Measurements from ENCODE around the gene APH1A. TPM values are rescaled to one million over a fixed set of nuclear protein-coding genes. Genes with fewer than 3 reads are reported as not detected.

Gene APH1A
- total and polyA plus RNA-seq, 2 of the 13 experiments (the other 11 are each of a cell fraction or from before 2014, with no cell fraction given): 114 to 130 TPM

DNA sequence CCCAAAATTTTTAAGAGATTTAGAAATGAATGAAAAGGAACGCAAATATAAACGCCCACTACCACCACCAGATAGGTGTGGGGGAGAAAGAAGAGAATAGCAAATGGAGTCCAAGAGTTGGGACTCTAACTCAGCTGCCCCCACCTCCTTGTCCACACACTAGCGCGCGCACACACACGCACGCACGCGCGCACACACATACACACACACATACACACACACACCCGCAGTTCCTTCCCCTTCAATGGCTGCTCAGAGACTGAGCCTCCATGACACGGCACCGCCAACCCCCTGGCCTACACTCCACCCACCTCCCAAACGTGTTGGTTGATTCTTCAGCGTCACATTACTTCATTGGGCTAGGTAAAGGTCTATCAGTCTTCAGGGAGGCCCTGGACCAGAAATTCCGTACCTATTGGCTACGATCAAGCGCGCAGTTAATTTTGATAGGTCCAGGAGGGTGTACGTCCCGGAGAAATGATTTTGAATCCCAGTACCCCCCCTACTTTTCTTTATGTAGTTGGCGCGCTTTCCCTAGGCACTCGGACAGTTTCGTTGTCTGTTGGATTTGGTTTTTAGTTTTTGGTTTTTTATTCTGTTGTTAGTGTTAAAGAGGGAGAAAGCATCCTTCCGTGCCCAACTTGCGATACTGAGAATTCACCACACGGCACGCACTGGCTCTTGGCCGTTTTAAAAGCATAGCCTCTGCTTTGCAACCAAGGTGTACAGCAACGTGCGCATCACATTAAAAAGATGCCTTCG lies 32.8 kb downstream of the APH1A start, which contains the start of gene ANP32E (continued):
- TF ChIP-seq, protein P1, sequence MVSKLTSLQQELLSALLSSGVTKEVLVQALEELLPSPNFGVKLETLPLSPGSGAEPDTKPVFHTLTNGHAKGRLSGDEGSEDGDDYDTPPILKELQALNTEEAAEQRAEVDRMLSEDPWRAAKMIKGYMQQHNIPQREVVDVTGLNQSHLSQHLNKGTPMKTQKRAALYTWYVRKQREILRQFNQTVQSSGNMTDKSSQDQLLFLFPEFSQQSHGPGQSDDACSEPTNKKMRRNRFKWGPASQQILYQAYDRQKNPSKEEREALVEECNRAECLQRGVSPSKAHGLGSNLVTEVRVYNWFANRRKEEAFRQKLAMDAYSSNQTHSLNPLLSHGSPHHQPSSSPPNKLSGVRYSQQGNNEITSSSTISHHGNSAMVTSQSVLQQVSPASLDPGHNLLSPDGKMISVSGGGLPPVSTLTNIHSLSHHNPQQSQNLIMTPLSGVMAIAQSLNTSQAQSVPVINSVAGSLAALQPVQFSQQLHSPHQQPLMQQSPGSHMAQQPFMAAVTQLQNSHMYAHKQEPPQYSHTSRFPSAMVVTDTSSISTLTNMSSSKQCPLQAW (CRISPR knock-in tag; IDR thresholded peaks at IDR 0.05): no peak; the same call in none of the 2 replicates
- TF ChIP-seq HCFC1 (IDR thresholded peaks at IDR 0.05; ENCODE audit: low read depth, low read length) (no peak), JARID2 (CRISPR knock-in tag; IDR thresholded peaks at IDR 0.05; ENCODE audit: insufficient replicate concordance) (no peak), ZNF367 (CRISPR knock-in tag; IDR thresholded peaks at IDR 0.05; ENCODE audit: borderline replicate concordance) (0 out of 2 replicates have a peak, but pooled peaks have one; percentile 45), CHD2 (IDR thresholded peaks at IDR 0.05; ENCODE audit: low read depth, low read length) (no peak), NFIB (CRISPR knock-in tag; IDR thresholded peaks at IDR 0.05; ENCODE audit: borderline replicate concordance) (no peak), ZNF549 (CRISPR knock-in tag; IDR thresholded peaks at IDR 0.05) (no peak), ZNF615 (CRISPR knock-in tag; IDR thresholded peaks at IDR 0.05; ENCODE audit: borderline replicate concordance) (0 out of 2 replicates have a peak, but pooled peaks have one; percentile 25), RFXANK (CRISPR knock-in tag; IDR thresholded peaks at IDR 0.05) (no peak), MBD4 (IDR thresholded peaks at IDR 0.05; ENCODE audit: borderline replicate concordance, low read length) (no peak), IRF2 (CRISPR knock-in tag; IDR thresholded peaks at IDR 0.05) (peak; percentile 87; the same call in 1 of the 2 replicates), MIER2 (CRISPR knock-in tag; IDR thresholded peaks at IDR 0.05) (no peak)
- TF ChIP-seq, protein P2, sequence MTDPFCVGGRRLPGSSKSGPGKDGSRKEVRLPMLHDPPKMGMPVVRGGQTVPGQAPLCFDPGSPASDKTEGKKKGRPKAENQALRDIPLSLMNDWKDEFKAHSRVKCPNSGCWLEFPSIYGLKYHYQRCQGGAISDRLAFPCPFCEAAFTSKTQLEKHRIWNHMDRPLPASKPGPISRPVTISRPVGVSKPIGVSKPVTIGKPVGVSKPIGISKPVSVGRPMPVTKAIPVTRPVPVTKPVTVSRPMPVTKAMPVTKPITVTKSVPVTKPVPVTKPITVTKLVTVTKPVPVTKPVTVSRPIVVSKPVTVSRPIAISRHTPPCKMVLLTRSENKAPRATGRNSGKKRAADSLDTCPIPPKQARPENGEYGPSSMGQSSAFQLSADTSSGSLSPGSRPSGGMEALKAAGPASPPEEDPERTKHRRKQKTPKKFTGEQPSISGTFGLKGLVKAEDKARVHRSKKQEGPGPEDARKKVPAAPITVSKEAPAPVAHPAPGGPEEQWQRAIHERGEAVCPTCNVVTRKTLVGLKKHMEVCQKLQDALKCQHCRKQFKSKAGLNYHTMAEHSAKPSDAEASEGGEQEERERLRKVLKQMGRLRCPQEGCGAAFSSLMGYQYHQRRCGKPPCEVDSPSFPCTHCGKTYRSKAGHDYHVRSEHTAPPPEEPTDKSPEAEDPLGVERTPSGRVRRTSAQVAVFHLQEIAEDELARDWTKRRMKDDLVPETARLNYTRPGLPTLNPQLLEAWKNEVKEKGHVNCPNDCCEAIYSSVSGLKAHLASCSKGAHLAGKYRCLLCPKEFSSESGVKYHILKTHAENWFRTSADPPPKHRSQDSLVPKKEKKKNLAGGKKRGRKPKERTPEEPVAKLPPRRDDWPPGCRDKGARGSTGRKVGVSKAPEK (CRISPR knock-in tag; IDR thresholded peaks at IDR 0.05; ENCODE audit: borderline replicate concordance): no peak
- TF ChIP-seq, protein P3, sequence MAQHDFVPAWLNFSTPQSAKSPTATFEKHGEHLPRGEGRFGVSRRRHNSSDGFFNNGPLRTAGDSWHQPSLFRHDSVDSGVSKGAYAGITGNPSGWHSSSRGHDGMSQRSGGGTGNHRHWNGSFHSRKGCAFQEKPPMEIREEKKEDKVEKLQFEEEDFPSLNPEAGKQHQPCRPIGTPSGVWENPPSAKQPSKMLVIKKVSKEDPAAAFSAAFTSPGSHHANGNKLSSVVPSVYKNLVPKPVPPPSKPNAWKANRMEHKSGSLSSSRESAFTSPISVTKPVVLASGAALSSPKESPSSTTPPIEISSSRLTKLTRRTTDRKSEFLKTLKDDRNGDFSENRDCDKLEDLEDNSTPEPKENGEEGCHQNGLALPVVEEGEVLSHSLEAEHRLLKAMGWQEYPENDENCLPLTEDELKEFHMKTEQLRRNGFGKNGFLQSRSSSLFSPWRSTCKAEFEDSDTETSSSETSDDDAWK (CRISPR knock-in tag; IDR thresholded peaks at IDR 0.05): no peak
- TF ChIP-seq, protein P4, sequence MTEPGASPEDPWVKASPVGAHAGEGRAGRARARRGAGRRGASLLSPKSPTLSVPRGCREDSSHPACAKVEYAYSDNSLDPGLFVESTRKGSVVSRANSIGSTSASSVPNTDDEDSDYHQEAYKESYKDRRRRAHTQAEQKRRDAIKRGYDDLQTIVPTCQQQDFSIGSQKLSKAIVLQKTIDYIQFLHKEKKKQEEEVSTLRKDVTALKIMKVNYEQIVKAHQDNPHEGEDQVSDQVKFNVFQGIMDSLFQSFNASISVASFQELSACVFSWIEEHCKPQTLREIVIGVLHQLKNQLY (CRISPR knock-in tag; IDR thresholded peaks at IDR 0.05): no peak; the same call in 1 of the 2 replicates
- TF ChIP-seq, protein P5, sequence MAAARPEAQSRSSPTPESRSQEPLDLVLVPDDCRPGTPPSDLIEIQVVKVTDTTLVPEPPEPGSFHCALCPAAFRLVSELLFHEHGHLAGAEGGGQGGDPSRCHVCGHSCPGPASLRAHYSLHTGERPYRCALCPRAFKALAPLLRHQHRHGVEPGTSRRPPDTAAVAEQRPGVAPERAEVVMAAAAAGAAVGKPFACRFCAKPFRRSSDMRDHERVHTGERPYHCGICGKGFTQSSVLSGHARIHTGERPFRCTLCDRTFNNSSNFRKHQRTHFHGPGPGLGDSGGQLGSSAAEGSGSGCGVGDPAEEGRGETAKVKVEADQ (CRISPR knock-in tag; IDR thresholded peaks at IDR 0.05; ENCODE audit: borderline replicate concordance): peak; percentile 64; the same call in 1 of the 2 replicates
- TF ChIP-seq, protein P6, sequence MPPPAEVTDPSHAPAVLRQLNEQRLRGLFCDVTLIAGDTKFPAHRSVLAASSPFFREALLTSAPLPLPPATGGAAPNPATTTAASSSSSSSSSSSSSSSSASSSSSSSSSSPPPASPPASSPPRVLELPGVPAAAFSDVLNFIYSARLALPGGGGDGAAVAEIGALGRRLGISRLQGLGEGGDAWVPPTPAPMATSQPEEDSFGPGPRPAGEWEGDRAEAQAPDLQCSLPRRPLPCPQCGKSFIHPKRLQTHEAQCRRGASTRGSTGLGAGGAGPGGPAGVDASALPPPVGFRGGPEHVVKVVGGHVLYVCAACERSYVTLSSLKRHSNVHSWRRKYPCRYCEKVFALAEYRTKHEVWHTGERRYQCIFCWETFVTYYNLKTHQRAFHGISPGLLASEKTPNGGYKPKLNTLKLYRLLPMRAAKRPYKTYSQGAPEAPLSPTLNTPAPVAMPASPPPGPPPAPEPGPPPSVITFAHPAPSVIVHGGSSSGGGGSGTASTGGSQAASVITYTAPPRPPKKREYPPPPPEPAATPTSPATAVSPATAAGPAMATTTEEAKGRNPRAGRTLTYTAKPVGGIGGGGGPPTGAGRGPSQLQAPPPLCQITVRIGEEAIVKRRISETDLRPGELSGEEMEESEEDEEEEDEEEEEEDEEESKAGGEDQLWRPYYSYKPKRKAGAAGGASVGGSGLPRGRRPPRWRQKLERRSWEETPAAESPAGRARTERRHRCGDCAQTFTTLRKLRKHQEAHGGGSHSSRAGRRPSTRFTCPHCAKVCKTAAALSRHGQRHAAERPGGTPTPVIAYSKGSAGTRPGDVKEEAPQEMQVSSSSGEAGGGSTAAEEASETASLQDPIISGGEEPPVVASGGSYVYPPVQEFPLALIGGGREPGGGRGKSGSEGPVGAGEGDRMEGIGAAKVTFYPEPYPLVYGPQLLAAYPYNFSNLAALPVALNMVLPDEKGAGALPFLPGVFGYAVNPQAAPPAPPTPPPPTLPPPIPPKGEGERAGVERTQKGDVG (CRISPR knock-in tag; IDR thresholded peaks at IDR 0.05; ENCODE audit: borderline replicate concordance): no peak

Data from HepG2 (cell line).